Measurements from ENCODE around the gene FOSL1. TPM values are rescaled to one million over a fixed set of nuclear protein-coding genes. Genes with fewer than 3 reads are reported as not detected.

FOSL1 gene
- total RNA-seq, 1 donor from 2014 or later, result 44.2 TPM

- Histone ChIP-seq H3K4me3 (ENCODE audit: low read depth, low read length) (no peak overlapping the region), H3K36me3 (ENCODE audit: control insufficient read depth, insufficient read depth, low read length) (no peaks in the 10 kb centered on the region), H3K27me3 (ENCODE audit: control insufficient read depth, insufficient read depth, low read length) (no peaks in the 10 kb centered on the region)
- no peak for TF ChIP-seq CTCF (IDR thresholded peaks at IDR 0.05; ENCODE audit: insufficient read depth, low read length, poor library complexity, severe bottlenecking)
- DNase-seq (ENCODE audit: low read depth), result no peak
These were observed 37.6 kb upstream of the FOSL1 start for GRCh38 chr11:65937766-65938165.

GRCh38 chr11:65934014-65934413, 33.8 kb upstream of the FOSL1 start:
- no peak overlapping the region for H3K4me3 ChIP-seq (ENCODE audit: low read depth, low read length)
- no peak for DNase-seq (ENCODE audit: low read depth)
- H3K36me3 ChIP-seq (ENCODE audit: control insufficient read depth, insufficient read depth, low read length), result no peaks in the 10 kb centered on the region
- no peak for TF ChIP-seq CTCF (IDR thresholded peaks at IDR 0.05; ENCODE audit: insufficient read depth, low read length, poor library complexity, severe bottlenecking)
- H3K27me3 ChIP-seq (ENCODE audit: control insufficient read depth, insufficient read depth, low read length), result no peaks in the 10 kb centered on the region

- TF ChIP-seq CTCF (IDR thresholded peaks at IDR 0.05; ENCODE audit: insufficient read depth, low read length, poor library complexity, severe bottlenecking), result no peak
- no peaks in the 10 kb centered on the region for H3K27me3 ChIP-seq (ENCODE audit: control insufficient read depth, insufficient read depth, low read length)
- H3K4me3 ChIP-seq (ENCODE audit: low read depth, low read length), result no peak overlapping the region
- H3K36me3 ChIP-seq (ENCODE audit: control insufficient read depth, insufficient read depth, low read length), result no peaks in the 10 kb centered on the region
- DNase-seq (ENCODE audit: low read depth), result no peak
These were observed 32.4 kb upstream of the FOSL1 start for GRCh38 chr11:65932558-65932919.

DNA sequence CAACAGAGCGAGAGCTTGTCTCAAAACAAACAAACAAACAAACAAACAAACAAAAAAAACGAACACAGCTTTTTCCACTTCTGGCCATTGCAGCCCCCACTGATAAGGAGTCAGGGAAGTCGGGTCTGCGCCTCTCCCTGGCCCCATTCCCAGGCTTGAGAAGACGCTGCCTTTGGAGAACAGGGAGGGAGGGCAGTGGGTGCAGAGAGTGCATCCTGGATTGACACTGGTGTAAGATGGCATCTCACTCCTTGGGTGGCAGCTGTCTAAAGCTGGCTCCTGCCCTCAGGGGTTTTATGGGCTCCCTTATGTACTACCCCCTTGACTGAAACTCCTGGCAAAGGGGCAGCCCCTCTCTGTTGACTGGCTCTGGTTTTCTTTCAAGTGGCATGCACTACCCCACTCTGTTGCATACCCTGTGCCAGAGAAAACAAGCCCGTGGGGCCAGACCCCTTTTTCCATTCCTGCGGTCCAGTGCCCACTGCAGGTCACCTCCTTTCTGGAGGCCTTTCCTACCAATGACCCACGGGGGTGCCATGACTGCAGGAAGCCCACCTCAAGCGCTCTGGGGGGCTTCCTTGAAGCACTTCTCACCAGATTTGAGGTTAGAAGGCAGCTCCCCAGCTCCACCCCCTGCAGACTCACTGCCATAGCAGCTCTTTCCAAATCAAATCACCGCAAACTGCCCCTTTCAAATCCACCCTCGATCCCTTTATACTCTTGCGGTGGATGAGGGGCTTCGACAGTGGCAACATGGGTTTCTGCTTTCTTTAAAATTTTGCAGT, 31.8 kb upstream of the FOSL1 start:
- no peak for TF ChIP-seq CTCF (IDR thresholded peaks at IDR 0.05; ENCODE audit: insufficient read depth, low read length, poor library complexity, severe bottlenecking)
- DNase-seq (ENCODE audit: low read depth), result no peak

GRCh38 chr11:65928667-65929066, 28.5 kb upstream of the FOSL1 start:
- H3K4me3 ChIP-seq (ENCODE audit: low read depth, low read length), result no peak overlapping the region
- no peak for TF ChIP-seq CTCF (IDR thresholded peaks at IDR 0.05; ENCODE audit: insufficient read depth, low read length, poor library complexity, severe bottlenecking)

More for the DNA sequence above, 31.8 kb upstream of the FOSL1 start:
- Histone ChIP-seq H3K27me3 (ENCODE audit: control insufficient read depth, insufficient read depth, low read length) (no peaks in the 10 kb centered on the region), H3K36me3 (ENCODE audit: control insufficient read depth, insufficient read depth, low read length) (no peaks in the 10 kb centered on the region), H3K4me3 (ENCODE audit: low read depth, low read length) (no peak overlapping the region)

GRCh38 chr11:65927904-65928397, 27.8 kb upstream of the FOSL1 start:
- H3K36me3 ChIP-seq (ENCODE audit: control insufficient read depth, insufficient read depth, low read length), result no peaks in the 10 kb centered on the region
- no peak for DNase-seq (ENCODE audit: low read depth)
- H3K27me3 ChIP-seq (ENCODE audit: control insufficient read depth, insufficient read depth, low read length), result no peaks in the 10 kb centered on the region
- no peak overlapping the region for H3K4me3 ChIP-seq (ENCODE audit: low read depth, low read length)
- TF ChIP-seq CTCF (IDR thresholded peaks at IDR 0.05; ENCODE audit: insufficient read depth, low read length, poor library complexity, severe bottlenecking), result no peak

More at GRCh38 chr11:65928667-65929066, 28.5 kb upstream of the FOSL1 start:
- H3K27me3 ChIP-seq (ENCODE audit: control insufficient read depth, insufficient read depth, low read length), result no peaks in the 10 kb centered on the region
- no peak for DNase-seq (ENCODE audit: low read depth)
- no peaks in the 10 kb centered on the region for H3K36me3 ChIP-seq (ENCODE audit: control insufficient read depth, insufficient read depth, low read length)
